Neural progenitor cell (in vitro differentiated cells): ENCODE data around the gene PLIN3. TPM values are rescaled to one million over a fixed set of nuclear protein-coding genes. Genes with fewer than 3 reads are reported as not detected.
"Not testable (repeated sequence)": the region's sequence is repeated elsewhere in the genome, so short reads cannot be mapped to it uniquely, and the experiment has no call there.

Experiments used
- DNase-seq: peaks from one replicate; pipeline ENCODE4 v3.0.0-alpha.2; 2016; ENCODE audit warnings: low spot score
- H2AFZ ChIP-seq: fragments of 200-600 bp; sonication (generic); replicated peaks from 2 replicates; pipeline ENCODE4 v1.6.1; 2016; ENCODE audit warnings: antibody characterized with exemption
- H3F3A ChIP-seq: fragments of 200-600 bp; sonication (generic); 2 replicates; pipeline ENCODE4 v1.6.1; 2016; ENCODE audit warnings: antibody characterized with exemption, low read depth
- H3K27ac ChIP-seq: fragments of 200-600 bp; sonication (generic); 2 replicates; pipeline ENCODE4 v1.5.1; 2016; ENCODE audit warnings: mild to moderate bottlenecking
- H3K27me3 ChIP-seq: fragments of 200-600 bp; sonication (generic); 2 replicates; pipeline ENCODE4 v1.6.1; 2016; ENCODE audit warnings: mild to moderate bottlenecking, moderate library complexity
- H3K36me3 ChIP-seq: fragments of 200-600 bp; sonication (generic); 2 replicates; pipeline ENCODE4 v1.5.1; 2016
- H3K4me1 ChIP-seq: fragments of 200-600 bp; sonication (generic); 2 replicates; pipeline ENCODE4 v1.6.1; 2016; ENCODE audit warnings: mixed run types
- H3K4me2 ChIP-seq: fragments of 200-600 bp; sonication (generic); 2 replicates; pipeline ENCODE4 v1.6.1; 2016
- H3K4me3 ChIP-seq: fragments of 200-600 bp; sonication (generic); 2 replicates; pipeline ENCODE4 v1.5.1; 2016
- H3K79me2 ChIP-seq: fragments of 200-600 bp; sonication (generic); 2 replicates; pipeline ENCODE4 v1.6.1; 2016; ENCODE audit warnings: low read depth
- H3K9ac ChIP-seq: fragments of 200-600 bp; sonication (generic); 2 replicates; pipeline ENCODE4 v1.6.1; 2016
- H3K9me3 ChIP-seq: fragments of 200-600 bp; sonication (generic); 2 replicates; pipeline ENCODE4 v1.5.1; 2016; ENCODE audit warnings: low read depth
- H4K20me1 ChIP-seq: fragments of 200-600 bp; sonication (generic); 2 replicates; pipeline ENCODE4 v1.6.1; 2016; ENCODE audit warnings: low read depth
- H3K27ac Mint-ChIP-seq: 3 replicates; pipeline ENCODE4 v1.8.0; 2021; ENCODE audit warnings: mixed read lengths
- H3K27me3 Mint-ChIP-seq: 2 replicates; pipeline ENCODE4 v1.8.0; 2022; ENCODE audit warnings: low read depth, mild to moderate bottlenecking, inconsistent platforms, moderate library complexity, mixed read lengths; ENCODE audit not compliant: insufficient read depth
- H3K36me3 Mint-ChIP-seq: 3 replicates; pipeline ENCODE4 v1.8.0; 2021; ENCODE audit warnings: mixed read lengths
- H3K4me1 Mint-ChIP-seq: 3 replicates; pipeline ENCODE4 v1.8.0; 2021; ENCODE audit warnings: mixed read lengths
- H3K4me3 Mint-ChIP-seq: 3 replicates; pipeline ENCODE4 v1.8.0; 2021; ENCODE audit warnings: mild to moderate bottlenecking, moderate library complexity, mixed read lengths
- H3K9me3 Mint-ChIP-seq: 3 replicates; pipeline ENCODE4 v1.8.0; 2020; ENCODE audit warnings: mixed read lengths
- CTCF ChIP-seq: fragments of 200-600 bp; sonication (generic); IDR thresholded peaks from 2 replicates; pipeline ENCODE4 v1.5.1; 2017; ENCODE audit warnings: antibody characterized with exemption, mild to moderate bottlenecking
- EZH2 ChIP-seq: fragments of 200-600 bp; sonication (generic); IDR thresholded peaks from 2 replicates; pipeline ENCODE4 v1.6.1; 2017; ENCODE audit warnings: antibody characterized with exemption, mild to moderate bottlenecking, moderate library complexity
- EZH2phosphoT487 ChIP-seq: fragments of 200-600 bp; sonication (generic); IDR thresholded peaks from 2 replicates; pipeline ENCODE4 v1.6.1; 2017; ENCODE audit warnings: antibody characterized with exemption
- total RNA-seq: library from RNA; depleted of rRNA; stranded (reverse); fragments of >200 nt; gene quantifications from 2 replicates; pipeline ENCODE4 v1.2.3, GENCODE V29; 2015; ENCODE audit warnings: low replicate concordance

Gene PLIN3
- total RNA-seq, 1 donor from 2014 or later, result 49.7 TPM

GRCh38 chr19:4807188-4807587 lies 60.3 kb downstream of the PLIN3 start:
- no peaks in the 10 kb centered on the region for H3K36me3 Mint-ChIP-seq
- Histone ChIP-seq H3F3A (no peaks in the 10 kb centered on the region), H3K4me3 (no peak overlapping the region), H4K20me1 (no peaks in the 10 kb centered on the region), H3K9me3 (no peaks in the 10 kb centered on the region), H3K36me3 (no peaks in the 10 kb centered on the region), H3K4me1 (no peaks in the 10 kb centered on the region), H3K27ac (no peak overlapping the region), H2AFZ (no peak overlapping the region), H3K27me3 (no peaks in the 10 kb centered on the region), H3K4me2 (no peak overlapping the region), H3K9ac (no peak overlapping the region), H3K79me2 (no peaks in the 10 kb centered on the region)
- DNase-seq, result no peak
- no peaks in the 10 kb centered on the region for H3K9me3 Mint-ChIP-seq
- no peak overlapping the region for H3K27ac Mint-ChIP-seq
- H3K27me3 Mint-ChIP-seq, result peaks cover 7% of the 10 kb centered on the region
- H3K4me1 Mint-ChIP-seq, result peaks cover 5% of the 10 kb centered on the region
- TF ChIP-seq CTCF, result no peak
- TF ChIP-seq EZH2phosphoT487, result no peak
- TF ChIP-seq EZH2, result no peak
- no peak overlapping the region for H3K4me3 Mint-ChIP-seq

- H3K36me3 ChIP-seq, result no peaks in the 10 kb centered on the region
- no peak overlapping the region for H2AFZ ChIP-seq
- Mint-ChIP-seq H3K4me1 (peaks cover 5% of the 10 kb centered on the region), H3K27me3 (peaks cover 5% of the 10 kb centered on the region), H3K4me3 (no peak overlapping the region), H3K9me3 (no peaks in the 10 kb centered on the region), H3K27ac (no peak overlapping the region), H3K36me3 (no peaks in the 10 kb centered on the region)
- no peak overlapping the region for H3K4me3 ChIP-seq
- no peaks in the 10 kb centered on the region for H3K9me3 ChIP-seq
- no peak overlapping the region for H3K9ac ChIP-seq
- no peaks in the 10 kb centered on the region for H3K27me3 ChIP-seq
- no peak for DNase-seq
- H3K79me2 ChIP-seq, result no peaks in the 10 kb centered on the region
- no peak overlapping the region for H3K27ac ChIP-seq
- H3K4me1 ChIP-seq, result no peaks in the 10 kb centered on the region
- no peaks in the 10 kb centered on the region for H4K20me1 ChIP-seq
- H3F3A ChIP-seq, result no peaks in the 10 kb centered on the region
- no peak for TF ChIP-seq EZH2
- TF ChIP-seq CTCF, result no peak
- TF ChIP-seq EZH2phosphoT487, result no peak
- no peak overlapping the region for H3K4me2 ChIP-seq
Measured at GRCh38 chr19:4806384-4806783, 61.1 kb downstream of the PLIN3 start.

GRCh38 chr19:4805140-4805539 lies 62.3 kb downstream of the PLIN3 start:
- H4K20me1 ChIP-seq, H3K4me1 ChIP-seq, H3K9me3 ChIP-seq, H3K27me3 Mint-ChIP-seq, H3K27me3 ChIP-seq, H3K27ac ChIP-seq, H3K9ac ChIP-seq, H3K9me3 Mint-ChIP-seq, H3K27ac Mint-ChIP-seq, H3K36me3 Mint-ChIP-seq, H3K79me2 ChIP-seq, H3K4me1 Mint-ChIP-seq, H3K36me3 ChIP-seq, H2AFZ ChIP-seq, H3K4me3 Mint-ChIP-seq, H3K4me3 ChIP-seq, H3K4me2 ChIP-seq, DNase-seq, H3F3A ChIP-seq: not testable (repeated sequence)

GRCh38 chr19:4803736-4804695 lies 63.5 kb downstream of the PLIN3 start:
- Histone ChIP-seq H3K9ac (no peak overlapping the region), H3K27ac (no peak overlapping the region), H4K20me1 (no peaks in the 10 kb centered on the region), H3K27me3 (no peaks in the 10 kb centered on the region), H3K79me2 (no peaks in the 10 kb centered on the region), H3K9me3 (no peaks in the 10 kb centered on the region), H3K36me3 (no peaks in the 10 kb centered on the region), H3K4me2 (no peak overlapping the region), H3F3A (no peaks in the 10 kb centered on the region), H2AFZ (no peak overlapping the region), H3K4me1 (no peaks in the 10 kb centered on the region), H3K4me3 (no peak overlapping the region)
- H3K27me3 Mint-ChIP-seq, result peaks cover 5% of the 10 kb centered on the region
- DNase-seq, result peak; percentile 93
- H3K4me3 Mint-ChIP-seq, result no peak overlapping the region
- H3K4me1 Mint-ChIP-seq, result no peaks in the 10 kb centered on the region
- H3K36me3 Mint-ChIP-seq, result peaks cover 2% of the 10 kb centered on the region
- TF ChIP-seq EZH2phosphoT487 (no peak), CTCF (peak; percentile 91)
- H3K9me3 Mint-ChIP-seq, result no peaks in the 10 kb centered on the region
- H3K27ac Mint-ChIP-seq, result peak overlapping the region; percentile 16
